ENCODE measurements around the gene GHRH. TPM values are rescaled to one million over a fixed set of nuclear protein-coding genes. Genes with fewer than 3 reads are reported as not detected.

Gene GHRH
- total RNA-seq, 1 experiment from 2014 or later, result not detected

DNA sequence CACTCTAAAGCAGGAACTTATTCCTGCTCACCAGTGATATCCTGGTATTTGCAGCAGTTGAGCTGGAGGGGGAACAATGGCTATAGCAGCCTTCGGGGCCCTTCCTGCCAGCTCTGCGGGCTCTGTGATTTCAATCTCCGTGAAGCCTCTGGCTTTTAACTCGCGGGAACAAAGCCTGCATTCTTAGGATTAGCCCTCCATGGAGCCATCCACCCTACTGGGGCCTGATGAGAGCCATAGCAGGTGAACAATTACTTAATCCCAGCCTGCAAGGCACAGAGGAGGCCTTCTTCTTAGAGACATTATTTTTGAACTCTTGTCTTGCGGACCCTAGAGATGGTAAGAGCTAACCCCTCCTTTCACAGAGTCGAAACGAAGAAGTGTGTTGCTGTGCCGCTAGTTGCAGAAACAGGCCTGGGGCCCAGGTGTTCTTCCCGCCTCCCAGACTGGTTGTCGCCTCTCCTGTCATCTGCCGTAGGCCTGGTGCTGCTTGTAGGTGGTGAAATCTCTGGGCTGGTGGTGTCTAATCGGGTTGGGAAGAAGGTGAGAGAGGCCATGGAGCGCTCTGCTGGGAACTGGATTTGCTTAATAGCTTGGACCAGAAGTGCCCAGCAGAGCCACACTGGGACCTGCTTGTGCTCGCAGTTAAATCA lies 9.7 kb downstream of the GHRH start:
- CTCF ChIA-PET, result interaction anchor here (0.5 kb wide), 1 partner anchor 42 kb away, joined by 5 read pairs; no protein-coding TSS in a partner anchor
- in situ Hi-C loops (cut with HindIII; ENCODE audit: low pct_unique_long_range_greater_than_20kb, low sequenced_read_pairs) (no loop called here), intact Hi-C loops (cut with micrococcal nuclease; ENCODE audit: unreplicated experiment) (no loop called here)
- no TSS peak for BruUV-seq (replicated peaks)
- Histone ChIP-seq H3K27me3 (ENCODE audit: control insufficient read depth, insufficient read depth, low read length) (no peaks in the 10 kb centered on the region), H3K36me3 (ENCODE audit: control insufficient read depth, insufficient read depth, low read length) (no peaks in the 10 kb centered on the region), H3K4me1 (ENCODE audit: control insufficient read depth, insufficient read depth, low read length) (no peaks in the 10 kb centered on the region), H3K27ac (ENCODE audit: low read length) (no peak overlapping the region), H3K9me3 (ENCODE audit: control insufficient read depth, insufficient read depth, low read depth, low read length) (no peaks in the 10 kb centered on the region), H3K4me3 (ENCODE audit: low read depth in 2 of 2, low read length in 2 of 2) (no peak overlapping the region)
- DNase-seq (ENCODE audit: low read depth, low spot score) (no peak), ATAC-seq (no peak)
- POLR2A ChIA-PET, result no interaction called here
- TF ChIP-seq, protein P1, sequence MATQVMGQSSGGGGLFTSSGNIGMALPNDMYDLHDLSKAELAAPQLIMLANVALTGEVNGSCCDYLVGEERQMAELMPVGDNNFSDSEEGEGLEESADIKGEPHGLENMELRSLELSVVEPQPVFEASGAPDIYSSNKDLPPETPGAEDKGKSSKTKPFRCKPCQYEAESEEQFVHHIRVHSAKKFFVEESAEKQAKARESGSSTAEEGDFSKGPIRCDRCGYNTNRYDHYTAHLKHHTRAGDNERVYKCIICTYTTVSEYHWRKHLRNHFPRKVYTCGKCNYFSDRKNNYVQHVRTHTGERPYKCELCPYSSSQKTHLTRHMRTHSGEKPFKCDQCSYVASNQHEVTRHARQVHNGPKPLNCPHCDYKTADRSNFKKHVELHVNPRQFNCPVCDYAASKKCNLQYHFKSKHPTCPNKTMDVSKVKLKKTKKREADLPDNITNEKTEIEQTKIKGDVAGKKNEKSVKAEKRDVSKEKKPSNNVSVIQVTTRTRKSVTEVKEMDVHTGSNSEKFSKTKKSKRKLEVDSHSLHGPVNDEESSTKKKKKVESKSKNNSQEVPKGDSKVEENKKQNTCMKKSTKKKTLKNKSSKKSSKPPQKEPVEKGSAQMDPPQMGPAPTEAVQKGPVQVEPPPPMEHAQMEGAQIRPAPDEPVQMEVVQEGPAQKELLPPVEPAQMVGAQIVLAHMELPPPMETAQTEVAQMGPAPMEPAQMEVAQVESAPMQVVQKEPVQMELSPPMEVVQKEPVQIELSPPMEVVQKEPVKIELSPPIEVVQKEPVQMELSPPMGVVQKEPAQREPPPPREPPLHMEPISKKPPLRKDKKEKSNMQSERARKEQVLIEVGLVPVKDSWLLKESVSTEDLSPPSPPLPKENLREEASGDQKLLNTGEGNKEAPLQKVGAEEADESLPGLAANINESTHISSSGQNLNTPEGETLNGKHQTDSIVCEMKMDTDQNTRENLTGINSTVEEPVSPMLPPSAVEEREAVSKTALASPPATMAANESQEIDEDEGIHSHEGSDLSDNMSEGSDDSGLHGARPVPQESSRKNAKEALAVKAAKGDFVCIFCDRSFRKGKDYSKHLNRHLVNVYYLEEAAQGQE (IDR thresholded peaks at IDR 0.05; ENCODE audit: insufficient read depth in 1 of 2, low read depth in 2 of 2, low read length in 1 of 2), result no peak
- TF ChIP-seq SIN3A (IDR thresholded peaks at IDR 0.05; ENCODE audit: borderline replicate concordance, insufficient read depth, low read depth, low read length) (no peak), TCF7L2 (IDR thresholded peaks at IDR 0.05; ENCODE audit: low read depth, low read length) (no peak), POLR2AphosphoS5 (IDR thresholded peaks at IDR 0.05; ENCODE audit: low read depth, low read length) (no peak), CTCF (IDR thresholded peaks at IDR 0.05) (no peak)

DNA sequence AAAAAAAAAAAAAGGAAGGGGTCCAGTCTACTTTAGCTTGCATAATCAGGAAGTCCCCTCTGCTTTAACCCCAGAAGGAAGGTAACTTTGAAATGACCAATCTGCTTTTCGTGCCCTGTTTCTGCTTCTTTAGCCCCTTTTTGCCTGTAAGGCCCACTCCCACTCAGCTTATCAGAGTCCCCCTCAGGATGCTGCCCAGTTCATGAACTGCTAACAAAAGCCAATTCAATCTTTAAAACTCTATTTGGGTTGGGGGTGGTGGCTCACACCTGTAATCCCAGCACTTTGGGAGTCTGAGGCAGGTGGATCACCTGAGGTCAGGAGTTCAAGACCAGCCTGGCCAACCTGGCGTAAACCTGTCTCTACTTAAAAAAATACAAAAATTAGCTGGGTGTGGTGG lies 12.3 kb downstream of the GHRH start:
- intact Hi-C loops (cut with micrococcal nuclease; ENCODE audit: unreplicated experiment), result no loop called here
- no peak for DNase-seq (ENCODE audit: low read depth, low spot score)
- in situ Hi-C loops (cut with HindIII; ENCODE audit: low pct_unique_long_range_greater_than_20kb, low sequenced_read_pairs), result no loop called here
- BruUV-seq (replicated peaks), result no TSS peak
- POLR2A ChIA-PET, result interaction anchor here (0.6 kb wide), 1 partner anchor 72 kb away, joined by 4 read pairs; no protein-coding TSS in a partner anchor
- H3K27ac ChIP-seq (ENCODE audit: low read length), result no peak overlapping the region
- no peaks in the 10 kb centered on the region for H3K9me3 ChIP-seq (ENCODE audit: control insufficient read depth, insufficient read depth, low read depth, low read length)
- no peak overlapping the region for H3K4me3 ChIP-seq (ENCODE audit: low read depth in 2 of 2, low read length in 2 of 2)
- CTCF ChIA-PET, result no interaction called here
- TF ChIP-seq CTCF (IDR thresholded peaks at IDR 0.05) (no peak), SIN3A (IDR thresholded peaks at IDR 0.05; ENCODE audit: borderline replicate concordance, insufficient read depth, low read depth, low read length) (no peak), TCF7L2 (IDR thresholded peaks at IDR 0.05; ENCODE audit: low read depth, low read length) (no peak), POLR2AphosphoS5 (IDR thresholded peaks at IDR 0.05; ENCODE audit: low read depth, low read length) (no peak)
- TF ChIP-seq, protein P1 (IDR thresholded peaks at IDR 0.05; ENCODE audit: insufficient read depth in 1 of 2, low read depth in 2 of 2, low read length in 1 of 2), result no peak
- no peaks in the 10 kb centered on the region for H3K27me3 ChIP-seq (ENCODE audit: control insufficient read depth, insufficient read depth, low read length)
- ATAC-seq, result no peak
- no peaks in the 10 kb centered on the region for H3K4me1 ChIP-seq (ENCODE audit: control insufficient read depth, insufficient read depth, low read length)
- no peaks in the 10 kb centered on the region for H3K36me3 ChIP-seq (ENCODE audit: control insufficient read depth, insufficient read depth, low read length)
